ENCODE results near the gene SIGLEC14. TPM values are rescaled to one million over a fixed set of nuclear protein-coding genes. Genes with fewer than 3 reads are reported as not detected.

Gene SIGLEC14
- total RNA-seq, 2 donors from 2014 or later = not detected

DNA sequence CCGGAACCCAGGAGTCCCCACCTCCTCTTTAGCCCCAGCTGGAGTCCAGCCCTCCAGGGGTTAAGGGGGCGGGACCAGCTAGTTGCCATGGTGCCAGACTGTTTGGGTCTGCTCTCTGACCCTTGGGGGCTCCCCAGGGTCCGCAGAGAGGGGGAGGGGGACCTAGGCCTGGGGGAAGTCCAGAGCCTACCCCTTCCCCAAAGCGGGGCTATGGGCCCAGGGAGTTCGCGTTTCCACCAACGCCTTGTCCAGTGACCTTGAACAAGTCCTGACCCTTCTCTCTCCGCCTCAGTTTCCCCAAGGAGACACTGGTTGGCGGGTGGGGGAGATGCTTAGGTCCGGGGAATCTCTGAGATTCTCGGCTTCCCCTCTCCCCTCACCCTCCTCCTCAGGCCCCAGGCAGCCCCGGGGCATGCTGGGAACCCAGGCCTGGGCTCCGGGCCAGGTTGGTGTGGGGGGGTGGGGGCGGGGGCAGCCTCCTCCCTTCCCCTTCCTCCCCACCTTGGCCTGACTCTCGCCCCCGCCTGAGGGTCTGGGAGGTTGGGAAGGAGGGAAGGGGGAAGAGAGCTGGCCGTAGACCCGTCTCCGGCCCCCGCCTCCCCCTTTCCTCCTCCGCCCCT lies 43.9 kb upstream of the SIGLEC14 start:
- peak in 1 of 3 donors; percentile 43 for TF ChIP-seq POLR2A (IDR thresholded peaks at IDR 0.05)
- TF ChIP-seq CTCF (IDR thresholded peaks at IDR 0.05) = no peak
- ATAC-seq = peak; percentile 39

GRCh38 chr19:51689751-51690453 lies 43.3 kb upstream of the SIGLEC14 start:
- 2 to 4% methylated on average over 20 to 21 of the region's 21 CpGs for WGBS, 2 donors
- DNase-seq (peak in 3 of 4 donors; percentile 18 to 37 (median 23)), ATAC-seq (no peak)

More for the DNA sequence above, 43.9 kb upstream of the SIGLEC14 start:
- Histone ChIP-seq H3K27ac (peak overlapping the region; percentile 85 to 95 (median 91)), H3K36me3 (replicated peaks in 1 of 2; ENCODE audit: insufficient read depth in 1 of 2, low read depth in 2 of 2) (no peaks in the 10 kb centered on the region), H3K9me3 (no peaks in the 10 kb centered on the region), H3K4me3 (peak overlapping the region; percentile 61), H3K27me3 (no peaks in the 10 kb centered on the region), H3K4me1 (peaks cover 31% of the 10 kb centered on the region)
- intact Hi-C loops (cut with DNase I) = loop anchor here (10.0 kb wide), 1 partner anchor 96 kb away; no protein-coding TSS in a partner anchor
- peak in 3 of 4 donors; percentile 44 to 64 (median 61) for DNase-seq
- WGBS, 2 donors = 6 to 12% methylated on average over 10 to 19 of the region's 21 CpGs

GRCh38 chr19:51688671-51689571 lies 42.3 kb upstream of the SIGLEC14 start:
- H3K9me3 ChIP-seq = no peaks in the 10 kb centered on the region
- no peaks in the 10 kb centered on the region for H3K36me3 ChIP-seq (replicated peaks in 1 of 2; ENCODE audit: insufficient read depth in 1 of 2, low read depth in 2 of 2)
- H3K4me3 ChIP-seq = peak overlapping the region; percentile 61 to 93
- peaks cover 31% of the 10 kb centered on the region for H3K4me1 ChIP-seq
- ATAC-seq (peak; percentile 88), DNase-seq (peak; percentile 80 to 93 (median 86))
- 0 to 2% methylated on average over 44 to 48 of the region's 63 CpGs for WGBS, 2 donors
- peak overlapping the region; percentile 85 to 95 (median 91) for H3K27ac ChIP-seq
- TF ChIP-seq CTCF (IDR thresholded peaks at IDR 0.05) (peak in 4 of 7 experiments; percentile 43 to 51 (median 44)), POLR2A (IDR thresholded peaks at IDR 0.05) (peak in 2 of 3 donors; percentile 56 to 68)
- H3K27me3 ChIP-seq = no peaks in the 10 kb centered on the region
- intact Hi-C loops (cut with DNase I) = no loop called here

More at GRCh38 chr19:51689751-51690453, 43.3 kb upstream of the SIGLEC14 start:
- H3K4me3 ChIP-seq = peak overlapping the region; percentile 61 to 93
- intact Hi-C loops (cut with DNase I) = loop anchor here (10.0 kb wide), 1 partner anchor 95 kb away; no protein-coding TSS in a partner anchor
- TF ChIP-seq POLR2A (IDR thresholded peaks at IDR 0.05) (no peak), CTCF (IDR thresholded peaks at IDR 0.05) (no peak)
- no peaks in the 10 kb centered on the region for H3K36me3 ChIP-seq (replicated peaks in 1 of 2; ENCODE audit: insufficient read depth in 1 of 2, low read depth in 2 of 2)
- peaks cover 31% of the 10 kb centered on the region for H3K4me1 ChIP-seq
- no peaks in the 10 kb centered on the region for H3K27me3 ChIP-seq
- H3K27ac ChIP-seq = peak overlapping the region; percentile 85 to 95 (median 91)
- H3K9me3 ChIP-seq = no peaks in the 10 kb centered on the region

- ATAC-seq (peak; percentile 19), DNase-seq (peak in 3 of 4 donors; percentile 32 to 59 (median 34))
- Histone ChIP-seq H3K4me3 (no peak overlapping the region), H3K36me3 (replicated peaks in 1 of 2; ENCODE audit: insufficient read depth in 1 of 2, low read depth in 2 of 2) (no peaks in the 10 kb centered on the region), H3K9me3 (no peaks in the 10 kb centered on the region), H3K4me1 (peaks cover 31% of the 10 kb centered on the region), H3K27ac (peak overlapping the region; percentile 85 to 95 (median 91)), H3K27me3 (no peaks in the 10 kb centered on the region)
- no peak for TF ChIP-seq CTCF (IDR thresholded peaks at IDR 0.05)
- no peak for TF ChIP-seq POLR2A (IDR thresholded peaks at IDR 0.05)
- WGBS, 2 donors = 20 to 24% methylated on average over 18 to 22 of the region's 22 CpGs
- intact Hi-C loops (cut with DNase I) = no loop called here
Measured at GRCh38 chr19:51687791-51688670, 41.4 kb upstream of the SIGLEC14 start.

Measured in body of pancreas (tissue), 4 donors.